K562 (cell line): ENCODE data around the gene KIF6. TPM values are rescaled to one million over a fixed set of nuclear protein-coding genes. Genes with fewer than 3 reads are reported as not detected.

ENCODE experiments used
- ATAC-seq: fragments of 200-7000 bp; cut with Tn5 transposase; 3 replicates; pipeline ENCODE4 v1.9.1; 2020; ENCODE audit warnings: moderate library complexity
- BruUV-seq: library from RNA; stranded (reverse); fragments of 400-500 nt; replicated peaks from 2 replicates; lab custom pipeline; 2021; lab: Mats Ljungman, UMichigan
- CTCF ChIA-PET: fragments of 300-600 bp; formaldehyde crosslinking; extraction: SDS; loops from one replicate; lab custom pipeline; 2021; ENCODE audit warnings: low intra/inter-chr PET ratio; lab: Yijun Ruan, JAX
- POLR2A ChIA-PET: fragments of 300-600, 350-650 bp; sonication (Branson Sonifier 250); formaldehyde crosslinking; extraction: SDS; loops from one replicate; lab custom pipeline; 2021; ENCODE audit warnings: antibody characterized with exemption, inconsistent platforms; lab: Yijun Ruan, JAX
- DNase-seq, 4 experiments: peaks; one replicate each; pipeline versions ENCODE4 v3.0.0 to v3.0.0-alpha.2; 2011 to 2018; ENCODE audit warnings: low spot score in 3 of 4, mixed read lengths in 3 of 4; ENCODE audit errors: extremely low read depth in 1 of 4
- FAIRE-seq: peaks from 2 replicates; lab custom pipeline; 2011; peaks lifted over from hg19 to GRCh38; lab: Jason Lieb, UNC
- H2AFZ ChIP-seq: 2 replicates; pipeline ENCODE4 v1.6.0; 2011; ENCODE audit warnings: low read depth, low read length, control low read depth, inconsistent platforms
- H3K27ac ChIP-seq: fragments of 200-600 bp; 3 replicates; pipeline ENCODE4 v1.8.0; 2011; ENCODE audit warnings: low read depth, mild to moderate bottlenecking, control low read depth, inconsistent platforms, low read length, moderate library complexity, mixed read lengths; ENCODE audit errors: extremely low read depth
- H3K27me3 ChIP-seq, 2 experiments: fragments of 300-600 bp in 1 of 2; 2 replicates in 1 of 2; 3 replicates in 1 of 2; pipeline versions ENCODE4 v1.6.0 to v1.8.0; 2011; ENCODE audit warnings: inconsistent platforms in 2 of 2, low read length in 2 of 2, mild to moderate bottlenecking in 1 of 2, mixed read lengths in 1 of 2, moderate library complexity in 1 of 2; ENCODE audit not compliant: control insufficient read depth in 2 of 2, insufficient read depth in 2 of 2
- H3K36me3 ChIP-seq: fragments of 300-600 bp; 3 replicates; pipeline ENCODE4 v1.8.0; 2011; ENCODE audit warnings: mild to moderate bottlenecking, low read length, inconsistent platforms; ENCODE audit not compliant: control insufficient read depth, insufficient read depth
- H3K4me1 ChIP-seq, 2 experiments: fragments of 200-600 bp in 1 of 2; replicated peaks in 1 of 2; 2 replicates in 1 of 2; 3 replicates in 1 of 2; pipeline versions ENCODE4 v1.5.1 to v1.8.0; 2011; ENCODE audit warnings: inconsistent platforms in 2 of 2, low read length in 2 of 2, mild to moderate bottlenecking in 1 of 2, mixed read lengths in 1 of 2, moderate library complexity in 1 of 2; ENCODE audit not compliant: control insufficient read depth in 2 of 2, insufficient read depth in 2 of 2
- H3K4me2 ChIP-seq: 2 replicates; pipeline ENCODE4 v1.6.1; 2011; ENCODE audit warnings: low read length, control low read depth, inconsistent platforms, mixed read lengths; ENCODE audit not compliant: insufficient read depth
- H3K4me3 ChIP-seq: fragments of 200-600 bp; sonication (generic), shearing (Covaris generic); 2 replicates; pipeline ENCODE4 v1.5.1; 2016; ENCODE audit warnings: control low read depth, inconsistent platforms
- H3K79me2 ChIP-seq: fragments of 200-600 bp; 3 replicates; pipeline ENCODE4 v1.8.0; 2011; ENCODE audit warnings: low read length, inconsistent platforms; ENCODE audit not compliant: control insufficient read depth, insufficient read depth
- H3K9ac ChIP-seq, 2 experiments: 2 replicates each; pipeline versions ENCODE4 v1.6.0 to v1.6.1; 2011; ENCODE audit warnings: low read depth in 2 of 2, low read length in 2 of 2, control low read depth in 1 of 2, inconsistent platforms in 1 of 2, mild to moderate bottlenecking in 1 of 2, mixed read lengths in 1 of 2; ENCODE audit not compliant: insufficient read depth in 1 of 2
- H3K9me1 ChIP-seq: one replicate; pipeline ENCODE4 v1.6.0; 2011; ENCODE audit warnings: inconsistent platforms, mild to moderate bottlenecking, low read length, moderate library complexity; ENCODE audit not compliant: control insufficient read depth, insufficient read depth
- H3K9me3 ChIP-seq: replicated peaks from 2 replicates; pipeline ENCODE4 v1.5.1; 2011; ENCODE audit warnings: low read depth, low read length, inconsistent platforms; ENCODE audit not compliant: control insufficient read depth, insufficient read depth
- H4K20me1 ChIP-seq: replicated peaks from 2 replicates; pipeline ENCODE4 v1.6.1; 2011; ENCODE audit warnings: low read length, inconsistent platforms, mixed read lengths; ENCODE audit not compliant: control insufficient read depth, insufficient read depth
- ARHGAP35 ChIP-seq: fragments of 450-650 bp; IDR thresholded peaks from 2 replicates; pipeline ENCODE4 v1.6.1; 2018; ENCODE audit not compliant: partially characterized antibody
- ATF3 ChIP-seq, 2 experiments: fragments of 450-650 bp in 1 of 2; sonication (generic) in 1 of 2; formaldehyde crosslinking in 1 of 2; IDR thresholded peaks in 1 of 2; conservative IDR thresholded peaks in 1 of 2; 2 replicates each; pipeline versions ENCODE4 v1.6.1 to v1.8.1; 2016 to 2023; ENCODE audit warnings: mild to moderate bottlenecking in 2 of 2, moderate library complexity in 2 of 2, inconsistent platforms in 1 of 2, missing genetic modification reagents in 1 of 2
- ETV1 ChIP-seq: fragments of 450-650 bp; conservative IDR thresholded peaks from 2 replicates; pipeline ENCODE4 v1.6.1; 2016; ENCODE audit warnings: missing genetic modification characterization, control low read depth, low read depth, missing compliant biosample characterization
- FOXK2 ChIP-seq, 2 experiments: fragments of 450-650 bp; IDR thresholded peaks in 1 of 2; conservative IDR thresholded peaks in 1 of 2; 2 replicates each; pipeline ENCODE4 v1.6.1; 2016; ENCODE audit warnings: low read depth in 2 of 2, mild to moderate bottlenecking in 1 of 2
- ILK ChIP-seq: fragments of 450-650 bp; IDR thresholded peaks from 2 replicates; pipeline ENCODE4 v1.6.1; 2016; ENCODE audit warnings: missing genetic modification characterization, low read depth, mild to moderate bottlenecking, missing compliant biosample characterization, moderate library complexity, borderline replicate concordance
- KLF16 ChIP-seq: IDR thresholded peaks from 2 replicates; pipeline ENCODE4 v1.6.1; 2016; ENCODE audit warnings: antibody characterized with exemption
- MCM5 ChIP-seq: fragments of 450-650 bp; IDR thresholded peaks from 2 replicates; pipeline ENCODE4 v1.6.1; 2016; ENCODE audit warnings: low read depth
- MCM7 ChIP-seq, 2 experiments: fragments of 450-650 bp; IDR thresholded peaks; 2 replicates each; pipeline ENCODE4 v1.6.1; 2016 to 2018
- SIRT6 ChIP-seq: IDR thresholded peaks from one replicate; pipeline ENCODE4 v1.6.1; 2012; ENCODE audit warnings: low read depth, mild to moderate bottlenecking, control low read depth, inconsistent platforms, low read length, moderate library complexity
- SMARCC2 ChIP-seq: fragments of 450-650 bp; IDR thresholded peaks from 2 replicates; pipeline ENCODE4 v1.6.1; 2017; ENCODE audit warnings: antibody characterized with exemption, moderate library complexity, mild to moderate bottlenecking, low read depth
- SRSF1 ChIP-seq: fragments of 200-400 bp; formaldehyde crosslinking; IDR thresholded peaks from 2 replicates; pipeline ENCODE4 v1.6.1; 2017; ENCODE audit warnings: mild to moderate bottlenecking, low read depth, low read length, moderate library complexity
- TAF7 ChIP-seq: fragments of 450-650 bp; IDR thresholded peaks from 2 replicates; pipeline ENCODE4 v1.6.1; 2016; ENCODE audit warnings: missing genetic modification characterization, missing compliant biosample characterization
- ZBTB1 ChIP-seq: sonication (generic); formaldehyde crosslinking; IDR thresholded peaks from 2 replicates; pipeline ENCODE4 v1.8.1; 2023; ENCODE audit warnings: missing genetic modification reagents, low read depth, mild to moderate bottlenecking, borderline replicate concordance
- ZNF143 ChIP-seq: sonication (generic); formaldehyde crosslinking; IDR thresholded peaks from 2 replicates; pipeline ENCODE4 v1.9.0; 2022; ENCODE audit warnings: mild to moderate bottlenecking, missing genetic modification reagents
- ZNF354B ChIP-seq: fragments of 250-450 bp; sonication (Bioruptor Pico); IDR thresholded peaks from 2 replicates; pipeline ENCODE4 v1.4.0; 2020
- ZNF584 ChIP-seq: fragments of 200-800 bp; sonication (Bioruptor generic); IDR thresholded peaks from 2 replicates; pipeline ENCODE4 v1.6.1; 2016; ENCODE audit warnings: low read depth, mild to moderate bottlenecking, missing genetic modification characterization, missing compliant biosample characterization
- ZNF696 ChIP-seq: fragments of 250-450 bp; sonication (Bioruptor Pico); conservative IDR thresholded peaks from 2 replicates; pipeline ENCODE4 v1.4.0; 2020; ENCODE audit warnings: mild to moderate bottlenecking, moderate library complexity
- ZNF764 ChIP-seq: fragments of 250-450 bp; sonication (Bioruptor Pico); IDR thresholded peaks from 2 replicates; pipeline ENCODE4 v1.4.0; 2020; ENCODE audit warnings: low read depth, mild to moderate bottlenecking, moderate library complexity
- WGBS: fragments of 100-300 bp; shearing (Covaris generic); methylation state at CpG from one replicate; pipeline ENCODE4 v1.1.6; 2016; ENCODE audit warnings: low coverage, mixed read lengths; ENCODE audit not compliant: insufficient coverage; ENCODE audit errors: missing lambda C conversion rate; 5-methylcytosine and 5-hydroxymethylcytosine counted together
- in situ Hi-C: fragments of 300-500 bp; cut with MboI; formaldehyde crosslinking; loops from 4 replicates; pipeline ENCODE4 v1.15.0; 2018; ENCODE audit warnings: inconsistent platforms, mixed read lengths
- intact Hi-C: fragments of 100-400 bp; cut with micrococcal nuclease; formaldehyde crosslinking; loops from 2 replicates; pipeline ENCODE4 v1.14.2; 2022
- polyA plus RNA-seq, 8 experiments: library from polyadenylated mRNA; depleted of rRNA in 4 of 8; stranded (reverse) in 5 of 8; unstranded in 3 of 8; fragments of >200 nt; fragmentation: Nextera tagmentation in 2 of 8; fragmentation: Illumina TruSeq in 1 of 8; extraction: Ambion mirVana in 2 of 8; extraction: Trizol in 1 of 8; gene quantifications; 2 replicates each; pipeline versions ENCODE4 v1.2.1 to v1.2.3, GENCODE V29; 2011 to 2014; ENCODE audit warnings: inconsistent platforms in 1 of 8, missing spikeins in 1 of 8
- total RNA-seq, 7 experiments: library from RNA; depleted of rRNA in 6 of 7; stranded (reverse); fragments of >200 nt in 6 of 7; fragmentation: Illumina TruSeq in 2 of 7; extraction: Trizol in 2 of 7; gene quantifications; 2 replicates each; pipeline versions ENCODE4 v1.2.1 to v1.2.3, GENCODE V29; 2011 to 2021; ENCODE audit warnings: low replicate concordance in 1 of 7
- TF ChIP-seq, protein P1 (sequence below): fragments of 250-450 bp; sonication (Bioruptor Pico); IDR thresholded peaks from 2 replicates; pipeline ENCODE4 v1.5.0; 2021; ENCODE audit warnings: mild to moderate bottlenecking, borderline replicate concordance

The KIF6 gene
- total and polyA plus RNA-seq, 9 of the 15 experiments (the other 6 are each of a cell fraction or from before 2014, with no cell fraction given): not detected

- Histone ChIP-seq H3K4me3 (no peak overlapping the region), H4K20me1 (no peaks in the 10 kb centered on the region), H3K4me2 (no peak overlapping the region), H3K27ac (no peak overlapping the region), H2AFZ (no peak overlapping the region), H3K9ac (no peak overlapping the region), H3K36me3 (no peaks in the 10 kb centered on the region), H3K9me3 (no peaks in the 10 kb centered on the region), H3K27me3 (peaks cover 0 to 4% of the 10 kb centered on the region in 2 experiments; a peak in 2 of 5 replicates), H3K4me1 (no peaks in the 10 kb centered on the region), H3K79me2 (no peaks in the 10 kb centered on the region), H3K9me1 (no peaks in the 10 kb centered on the region)
- intact Hi-C loops: no loop called here
- peak; percentile 23 for FAIRE-seq
- DNase-seq: no peak
- no peak for TF ChIP-seq ZNF143 (CRISPR knock-in tag)
- TF ChIP-seq TAF7: no peak
- TF ChIP-seq ETV1 (tag): no peak
- TF ChIP-seq ARHGAP35: no peak
- TF ChIP-seq FOXK2 (conservative IDR thresholded peaks at IDR 0.05 in 1 of 2, IDR thresholded peaks at IDR 0.05 in 1 of 2; ENCODE audit: low read depth in 2 of 2): no peak
- TF ChIP-seq, protein P1, sequence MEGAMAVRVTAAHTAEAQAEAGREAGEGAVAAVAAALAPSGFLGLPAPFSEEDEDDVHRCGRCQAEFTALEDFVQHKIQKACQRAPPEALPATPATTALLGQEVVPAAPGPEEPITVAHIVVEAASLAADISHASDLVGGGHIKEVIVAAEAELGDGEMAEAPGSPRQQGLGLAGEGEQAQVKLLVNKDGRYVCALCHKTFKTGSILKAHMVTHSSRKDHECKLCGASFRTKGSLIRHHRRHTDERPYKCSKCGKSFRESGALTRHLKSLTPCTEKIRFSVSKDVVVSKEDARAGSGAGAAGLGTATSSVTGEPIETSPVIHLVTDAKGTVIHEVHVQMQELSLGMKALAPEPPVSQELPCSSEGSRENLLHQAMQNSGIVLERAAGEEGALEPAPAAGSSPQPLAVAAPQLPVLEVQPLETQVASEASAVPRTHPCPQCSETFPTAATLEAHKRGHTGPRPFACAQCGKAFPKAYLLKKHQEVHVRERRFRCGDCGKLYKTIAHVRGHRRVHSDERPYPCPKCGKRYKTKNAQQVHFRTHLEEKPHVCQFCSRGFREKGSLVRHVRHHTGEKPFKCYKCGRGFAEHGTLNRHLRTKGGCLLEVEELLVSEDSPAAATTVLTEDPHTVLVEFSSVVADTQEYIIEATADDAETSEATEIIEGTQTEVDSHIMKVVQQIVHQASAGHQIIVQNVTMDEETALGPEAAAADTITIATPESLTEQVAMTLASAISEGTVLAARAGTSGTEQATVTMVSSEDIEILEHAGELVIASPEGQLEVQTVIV (CRISPR knock-in tag): no peak
- TF ChIP-seq ILK (tag): no peak
- TF ChIP-seq SMARCC2: no peak
- TF ChIP-seq ZNF696 (CRISPR knock-in tag): no peak
- TF ChIP-seq SIRT6: no peak
- no peak for TF ChIP-seq ZNF764
- TF ChIP-seq ZNF584 (CRISPR knock-in tag): no peak
- TF ChIP-seq KLF16: no peak
- no peak for TF ChIP-seq ATF3 (IDR thresholded peaks at IDR 0.05)
- no peak for TF ChIP-seq ATF3 (CRISPR knock-in tag; conservative IDR thresholded peaks at IDR 0.05)
- TF ChIP-seq MCM7 (IDR thresholded peaks at IDR 0.05): no peak
- no peak for TF ChIP-seq ZBTB1 (CRISPR knock-in tag)
- no peak for TF ChIP-seq SRSF1
- no peak for TF ChIP-seq ZNF354B (CRISPR knock-in tag)
- no peak for TF ChIP-seq MCM5
- no TSS peak for BruUV-seq
- POLR2A ChIA-PET: interaction anchor here (0.8 kb wide), 1 partner anchor 10 kb away, joined by 4 read pairs; no protein-coding TSS in a partner anchor
- CTCF ChIA-PET: no interaction called here
- in situ Hi-C loops: no loop called here
- 6% methylated on average over 1 of the region's 1 CpG for WGBS
- no peak for ATAC-seq
Observed at GRCh38 chr6:39404312-39404711, 320.9 kb downstream of the KIF6 start.
